ENCODE measurements around the gene ESRRA. TPM values are rescaled to one million over a fixed set of nuclear protein-coding genes. Genes with fewer than 3 reads are reported as not detected.

The ESRRA gene
- polyA plus RNA-seq (20.8 to 33.9 TPM (median 25.9 TPM) in 3 replicates), polyA minus RNA-seq (9.4 to 20.5 TPM (median 17.5 TPM) in 3 replicates)
- 6.2 TPM for polyA plus RNA-seq (2011; ENCODE audit: low read depth)
- 13.5 and 32.9 TPM in 2 replicates for polyA plus RNA-seq (2011; cell fraction: cytosol; rRNA removed)
- 26.2 and 37.4 TPM in 2 replicates for polyA plus RNA-seq (2011; cell fraction: nucleus; rRNA removed)
- 31.4 and 31.7 TPM in 2 replicates for polyA plus RNA-seq (2012; ENCODE audit: low replicate concordance)
- polyA minus RNA-seq (2011; cell fraction: cytosol; rRNA and poly(A)+ RNA removed), result 58.5 TPM
- polyA minus RNA-seq (2011; cell fraction: nucleus; rRNA and poly(A)+ RNA removed), result 18.3 and 22.3 TPM in 2 replicates

- Histone ChIP-seq H3K9ac (ENCODE audit: control insufficient read depth, extremely low read depth, insufficient read depth, low read length) (peak within 1 kb of the TSS; percentile 80), H3K79me2 (ENCODE audit: control insufficient read depth, insufficient read depth, low read length) (peaks cover 19% of the 10 kb centered on the region), H3K9me1 (ENCODE audit: control insufficient read depth, extremely low read depth, insufficient read depth, low read length) (no peaks in the 10 kb centered on the region), H2AFZ (ENCODE audit: control insufficient read depth, low read length) (peak within 1 kb of the TSS; percentile 42), H3K36me3 (ENCODE audit: control insufficient read depth in 2 of 2, extremely low read depth in 1 of 2, insufficient read depth in 2 of 2, low read length in 2 of 2) (no peaks in the 10 kb centered on the region), H3K4me1 (ENCODE audit: control insufficient read depth, extremely low read depth, insufficient read depth, low read length) (peaks cover 24% of the 10 kb centered on the region), H3K9me3 (ENCODE audit: control insufficient read depth, low read depth, low read length) (no peaks in the 10 kb centered on the region), H3K4me3 (ENCODE audit: control insufficient read depth in 2 of 3, extremely low read depth in 1 of 3, insufficient read depth in 2 of 3, low read depth in 1 of 3, low read length in 3 of 3) (peak within 1 kb of the TSS; percentile 78 to 86 (median 83)), H4K20me1 (ENCODE audit: control insufficient read depth, extremely low read depth, insufficient read depth, low read length) (no peaks in the 10 kb centered on the region), H3K27me3 (ENCODE audit: control insufficient read depth, extremely low read depth, insufficient read depth, low read length) (peaks cover 8% of the 10 kb centered on the region), H3K27ac (ENCODE audit: control insufficient read depth, insufficient read depth, low read length) (peak within 1 kb of the TSS; percentile 85), H3K4me2 (ENCODE audit: control insufficient read depth, extremely low read depth, insufficient read depth, low read depth, low read length) (peak within 1 kb of the TSS; percentile 97)
- TF ChIP-seq EZH2 (IDR thresholded peaks at IDR 0.05; ENCODE audit: low read length) (no peak), CTCF (optimal IDR thresholded peaks at IDR 0.05 in 1 of 3, IDR thresholded peaks at IDR 0.05 in 1 of 3, conservative IDR thresholded peaks at IDR 0.05 in 1 of 3; ENCODE audit: extremely low read depth in 1 of 3, insufficient read depth in 2 of 3, low read length in 3 of 3) (no peak)
- dilution Hi-C loops (cut with MboI; ENCODE audit: extremely low pct_ligation_motif_present, low sequenced_read_pairs), result no loop called here
- DNase-seq (ENCODE audit: low read depth, low spot score), result peak; percentile 90
- FAIRE-seq, result no peak
These were observed at the start of gene ESRRA for GRCh38 chr11:64305075-64305690. ESRRA (plus strand) TSS chr11:64305524; CDS start chr11:64307180, 1,656 bp downstream.

GRCh38 chr11:64256300-64256699 lies 49.0 kb upstream of the ESRRA start:
- H3K36me3 ChIP-seq (ENCODE audit: control insufficient read depth in 2 of 2, extremely low read depth in 1 of 2, insufficient read depth in 2 of 2, low read length in 2 of 2), result peaks cover 34 to 52% of the 10 kb centered on the region in 2 experiments
- H3K79me2 ChIP-seq (ENCODE audit: control insufficient read depth, insufficient read depth, low read length), result peaks cover 48% of the 10 kb centered on the region
- dilution Hi-C loops (cut with MboI; ENCODE audit: extremely low pct_ligation_motif_present, low sequenced_read_pairs), result no loop called here
- H3K27ac ChIP-seq (ENCODE audit: control insufficient read depth, insufficient read depth, low read length), result no peak overlapping the region
- H3K9ac ChIP-seq (ENCODE audit: control insufficient read depth, extremely low read depth, insufficient read depth, low read length), result no peak overlapping the region
- H3K9me3 ChIP-seq (ENCODE audit: control insufficient read depth, low read depth, low read length), result no peaks in the 10 kb centered on the region
- peaks cover 17% of the 10 kb centered on the region for H3K4me1 ChIP-seq (ENCODE audit: control insufficient read depth, extremely low read depth, insufficient read depth, low read length)
- H2AFZ ChIP-seq (ENCODE audit: control insufficient read depth, low read length), result no peak overlapping the region
- FAIRE-seq (no peak), DNase-seq (ENCODE audit: low read depth, low spot score) (no peak)
- peaks cover 8% of the 10 kb centered on the region for H4K20me1 ChIP-seq (ENCODE audit: control insufficient read depth, extremely low read depth, insufficient read depth, low read length)
- no peaks in the 10 kb centered on the region for H3K27me3 ChIP-seq (ENCODE audit: control insufficient read depth, extremely low read depth, insufficient read depth, low read length)
- peaks cover 2% of the 10 kb centered on the region for H3K9me1 ChIP-seq (ENCODE audit: control insufficient read depth, extremely low read depth, insufficient read depth, low read length)
- no peak overlapping the region for H3K4me3 ChIP-seq (ENCODE audit: control insufficient read depth in 2 of 3, extremely low read depth in 1 of 3, insufficient read depth in 2 of 3, low read depth in 1 of 3, low read length in 3 of 3)
- no peak overlapping the region for H3K4me2 ChIP-seq (ENCODE audit: control insufficient read depth, extremely low read depth, insufficient read depth, low read depth, low read length)
- TF ChIP-seq EZH2 (IDR thresholded peaks at IDR 0.05; ENCODE audit: low read length) (no peak), CTCF (optimal IDR thresholded peaks at IDR 0.05 in 1 of 3, IDR thresholded peaks at IDR 0.05 in 1 of 3, conservative IDR thresholded peaks at IDR 0.05 in 1 of 3; ENCODE audit: extremely low read depth in 1 of 3, insufficient read depth in 2 of 3, low read length in 3 of 3) (no peak)
